Measurements from ENCODE around the gene COL7A1.

DNA sequence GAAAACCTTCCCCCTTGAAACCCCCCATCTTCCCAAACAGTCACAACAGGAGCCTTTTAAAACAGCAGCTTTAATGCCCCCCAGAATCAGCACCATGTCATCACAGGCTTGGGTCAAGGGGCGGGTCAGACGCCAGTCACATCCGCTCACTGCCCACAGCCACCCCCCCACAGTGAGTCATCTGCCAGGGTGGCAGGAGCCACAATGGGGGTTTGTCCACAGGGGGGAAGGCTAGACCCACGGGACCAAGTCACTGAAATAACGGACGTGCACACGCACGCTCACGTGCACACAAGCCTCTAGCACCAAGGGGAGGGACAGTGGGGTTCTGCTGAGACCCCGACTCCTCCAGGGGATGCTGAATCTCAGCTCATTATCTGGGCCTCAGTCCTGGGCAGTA is 31.1 kb downstream of the COL7A1 start:
- no peak for TF ChIP-seq CTCF (IDR thresholded peaks at IDR 0.05)
- TF ChIP-seq POLR2A (IDR thresholded peaks at IDR 0.05): no peak
